NT2/D1 (cell line): Measurements from ENCODE around the gene FBRSL1.

ENCODE experiments used
- SUZ12 ChIP-seq: IDR thresholded peaks from 2 replicates; pipeline ENCODE4 v1.6.1; 2011; ENCODE audit not compliant: insufficient read length, insufficient read depth; ENCODE audit errors: extremely low read depth
- YY1 ChIP-seq: IDR thresholded peaks from 2 replicates; pipeline ENCODE4 v1.6.1; 2011; ENCODE audit not compliant: insufficient read length, insufficient read depth

- TF ChIP-seq SUZ12 (no peak), YY1 (no peak)
These were observed 45.1 kb downstream of the FBRSL1 start for GRCh38 chr12:132535019-132535418.
